ENCODE data around the gene DIPK1C.

The DIPK1C gene

DNA sequence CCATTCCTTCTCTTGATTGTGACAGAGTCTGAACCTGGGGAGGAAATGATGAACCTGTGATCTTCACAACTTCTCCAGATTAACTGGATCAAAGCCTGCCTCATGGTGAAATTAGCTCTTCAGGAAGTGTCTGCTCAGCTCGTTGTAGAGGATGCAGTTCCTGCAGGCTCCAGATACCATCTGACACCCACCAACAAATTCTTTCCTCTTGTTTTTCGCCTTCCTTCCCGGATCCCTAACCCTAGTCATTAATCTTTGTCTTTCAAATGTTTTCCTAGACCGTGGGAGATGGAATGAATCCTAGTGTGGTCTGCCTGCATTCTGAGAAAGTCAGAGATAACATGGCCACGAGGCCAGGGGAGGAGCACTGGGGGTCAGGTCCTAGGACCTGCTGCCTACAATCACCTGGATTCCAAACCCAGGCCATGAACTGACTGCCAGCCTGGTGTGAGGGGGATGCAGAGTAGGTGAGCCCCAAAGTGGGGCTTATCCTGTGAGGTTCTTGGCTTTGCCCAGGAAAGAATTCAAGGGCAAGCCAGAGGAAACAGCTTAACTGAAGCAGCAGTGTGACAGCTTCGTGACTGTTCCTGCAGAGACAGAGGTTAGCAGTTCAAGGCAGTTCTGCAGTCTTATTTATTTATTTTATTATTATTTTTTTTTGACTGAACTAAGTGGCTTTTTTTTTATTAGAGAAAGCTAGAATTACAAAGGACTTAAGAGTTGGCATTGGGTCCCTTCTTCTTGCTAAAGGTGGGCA, 67.8 kb downstream of the DIPK1C start:
- H2AFZ ChIP-seq (ENCODE audit: low read length): peak overlapping the region; percentile 24; the same call in 1 of the 2 replicates
- H3F3A ChIP-seq (ENCODE audit: low read depth): no peaks in the 10 kb centered on the region
- no peak for TF ChIP-seq EZH2phosphoT487 (IDR thresholded peaks at IDR 0.05; ENCODE audit: borderline replicate concordance)
- TF ChIP-seq, protein P1, sequence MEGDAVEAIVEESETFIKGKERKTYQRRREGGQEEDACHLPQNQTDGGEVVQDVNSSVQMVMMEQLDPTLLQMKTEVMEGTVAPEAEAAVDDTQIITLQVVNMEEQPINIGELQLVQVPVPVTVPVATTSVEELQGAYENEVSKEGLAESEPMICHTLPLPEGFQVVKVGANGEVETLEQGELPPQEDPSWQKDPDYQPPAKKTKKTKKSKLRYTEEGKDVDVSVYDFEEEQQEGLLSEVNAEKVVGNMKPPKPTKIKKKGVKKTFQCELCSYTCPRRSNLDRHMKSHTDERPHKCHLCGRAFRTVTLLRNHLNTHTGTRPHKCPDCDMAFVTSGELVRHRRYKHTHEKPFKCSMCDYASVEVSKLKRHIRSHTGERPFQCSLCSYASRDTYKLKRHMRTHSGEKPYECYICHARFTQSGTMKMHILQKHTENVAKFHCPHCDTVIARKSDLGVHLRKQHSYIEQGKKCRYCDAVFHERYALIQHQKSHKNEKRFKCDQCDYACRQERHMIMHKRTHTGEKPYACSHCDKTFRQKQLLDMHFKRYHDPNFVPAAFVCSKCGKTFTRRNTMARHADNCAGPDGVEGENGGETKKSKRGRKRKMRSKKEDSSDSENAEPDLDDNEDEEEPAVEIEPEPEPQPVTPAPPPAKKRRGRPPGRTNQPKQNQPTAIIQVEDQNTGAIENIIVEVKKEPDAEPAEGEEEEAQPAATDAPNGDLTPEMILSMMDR (conservative IDR thresholded peaks at IDR 0.05; ENCODE audit: low read length): no peak
- H3K27me3 ChIP-seq (ENCODE audit: insufficient read depth, low read length, poor library complexity, severe bottlenecking): no peaks in the 10 kb centered on the region
- H3K4me1 ChIP-seq (ENCODE audit: insufficient read depth, low read length, poor library complexity, severe bottlenecking): peaks cover 12% of the 10 kb centered on the region
- no peak overlapping the region for H3K4me2 ChIP-seq (ENCODE audit: low read depth, low read length, poor library complexity, severe bottlenecking)
- H3K9ac ChIP-seq (ENCODE audit: low read depth, low read length, poor library complexity, severe bottlenecking): no peak overlapping the region
- no peaks in the 10 kb centered on the region for H4K20me1 ChIP-seq (ENCODE audit: insufficient read depth, low read length, poor library complexity, severe bottlenecking)
- H3K4me3 ChIP-seq (ENCODE audit: low read length, poor library complexity, severe bottlenecking): no peak overlapping the region
- no peaks in the 10 kb centered on the region for H3K9me3 ChIP-seq (ENCODE audit: insufficient read depth, low read depth, low read length)
- H3K79me2 ChIP-seq (ENCODE audit: insufficient read depth, low read length): no peaks in the 10 kb centered on the region
- H3K36me3 ChIP-seq (ENCODE audit: insufficient read depth, low read length): no peaks in the 10 kb centered on the region
- no peaks in the 10 kb centered on the region for H3K9me2 ChIP-seq (replicated peaks; ENCODE audit: low read depth, low read length)

DNA sequence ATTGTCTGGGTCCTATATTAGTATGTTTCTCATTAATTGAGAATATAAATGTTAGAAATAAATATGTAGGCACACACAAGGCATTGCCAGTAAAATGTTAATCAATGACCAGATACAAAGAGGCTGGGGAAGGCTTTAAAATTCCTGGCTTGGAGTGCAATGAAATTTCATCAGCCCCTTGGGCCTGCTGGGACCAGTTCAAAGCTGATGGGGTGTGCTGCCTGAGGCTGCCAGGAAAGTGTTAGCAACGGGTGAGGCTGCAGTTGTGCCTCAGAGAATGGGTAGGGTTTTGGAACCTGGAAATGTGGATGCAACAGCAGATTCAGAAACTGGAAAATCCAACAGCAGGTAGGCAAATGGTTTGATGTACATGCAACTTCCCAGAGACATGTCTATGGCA, 68.9 kb downstream of the DIPK1C start:
- H3K9me3 ChIP-seq (ENCODE audit: insufficient read depth, low read depth, low read length): no peaks in the 10 kb centered on the region
- no peak overlapping the region for H3K4me3 ChIP-seq (ENCODE audit: low read length, poor library complexity, severe bottlenecking)
- H3K4me1 ChIP-seq (ENCODE audit: insufficient read depth, low read length, poor library complexity, severe bottlenecking): peaks cover 12% of the 10 kb centered on the region
- H4K20me1 ChIP-seq (ENCODE audit: insufficient read depth, low read length, poor library complexity, severe bottlenecking): no peaks in the 10 kb centered on the region
- H3K27me3 ChIP-seq (ENCODE audit: insufficient read depth, low read length, poor library complexity, severe bottlenecking): no peaks in the 10 kb centered on the region
- no peaks in the 10 kb centered on the region for H3K79me2 ChIP-seq (ENCODE audit: insufficient read depth, low read length)
- H3K9me2 ChIP-seq (replicated peaks; ENCODE audit: low read depth, low read length): no peaks in the 10 kb centered on the region
- H3K36me3 ChIP-seq (ENCODE audit: insufficient read depth, low read length): no peaks in the 10 kb centered on the region
- TF ChIP-seq EZH2phosphoT487 (IDR thresholded peaks at IDR 0.05; ENCODE audit: borderline replicate concordance): no peak
- TF ChIP-seq, protein P1 (conservative IDR thresholded peaks at IDR 0.05; ENCODE audit: low read length): no peak
- H2AFZ ChIP-seq (ENCODE audit: low read length): no peak overlapping the region
- no peaks in the 10 kb centered on the region for H3F3A ChIP-seq (ENCODE audit: low read depth)
- H3K4me2 ChIP-seq (ENCODE audit: low read depth, low read length, poor library complexity, severe bottlenecking): no peak overlapping the region
- no peak overlapping the region for H3K9ac ChIP-seq (ENCODE audit: low read depth, low read length, poor library complexity, severe bottlenecking)

DNA sequence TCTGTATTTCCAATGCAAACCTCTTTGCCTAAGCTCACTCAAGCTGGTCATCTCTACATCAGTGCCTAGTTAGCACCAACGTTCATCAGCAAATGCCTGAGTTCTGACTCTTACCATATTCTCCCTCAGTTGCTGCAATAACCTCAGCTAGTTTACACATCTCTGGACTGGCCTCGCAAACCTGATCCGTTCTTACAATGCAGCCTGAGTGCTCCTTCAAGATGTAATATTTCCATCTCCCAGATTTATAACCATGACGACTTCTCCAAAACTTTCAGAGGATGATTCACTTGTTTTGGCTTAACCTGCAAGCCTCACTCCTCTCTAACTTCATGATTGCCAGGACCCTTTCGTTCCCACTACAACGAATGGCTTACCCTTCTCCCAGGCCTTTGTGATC, 69.7 kb downstream of the DIPK1C start:
- Histone ChIP-seq H3K9ac (ENCODE audit: low read depth, low read length, poor library complexity, severe bottlenecking) (no peak overlapping the region), H3K4me2 (ENCODE audit: low read depth, low read length, poor library complexity, severe bottlenecking) (no peak overlapping the region), H3K79me2 (ENCODE audit: insufficient read depth, low read length) (no peaks in the 10 kb centered on the region), H3K4me3 (ENCODE audit: low read length, poor library complexity, severe bottlenecking) (no peak overlapping the region), H3K9me3 (ENCODE audit: insufficient read depth, low read depth, low read length) (no peaks in the 10 kb centered on the region), H4K20me1 (ENCODE audit: insufficient read depth, low read length, poor library complexity, severe bottlenecking) (no peaks in the 10 kb centered on the region), H2AFZ (ENCODE audit: low read length) (no peak overlapping the region), H3K9me2 (replicated peaks; ENCODE audit: low read depth, low read length) (no peaks in the 10 kb centered on the region), H3F3A (ENCODE audit: low read depth) (no peaks in the 10 kb centered on the region), H3K4me1 (ENCODE audit: insufficient read depth, low read length, poor library complexity, severe bottlenecking) (peaks cover 12% of the 10 kb centered on the region), H3K27me3 (ENCODE audit: insufficient read depth, low read length, poor library complexity, severe bottlenecking) (no peaks in the 10 kb centered on the region), H3K36me3 (ENCODE audit: insufficient read depth, low read length) (no peaks in the 10 kb centered on the region)
- TF ChIP-seq EZH2phosphoT487 (IDR thresholded peaks at IDR 0.05; ENCODE audit: borderline replicate concordance): no peak
- TF ChIP-seq, protein P1 (conservative IDR thresholded peaks at IDR 0.05; ENCODE audit: low read length): no peak
